Measurements from ENCODE around the gene ALCAM.
"Not testable (repeated sequence)": the region's sequence is repeated elsewhere in the genome, so short reads cannot be mapped to it uniquely, and the experiment has no call there.

Gene ALCAM

GRCh38 chr3:105373383-105373782 lies 6.7 kb downstream of the ALCAM start:
- no peaks in the 10 kb centered on the region for H3K36me3 ChIP-seq (ENCODE audit: control insufficient read depth, low read depth, low read length)
- peaks cover 5% of the 10 kb centered on the region for H3K4me1 ChIP-seq (ENCODE audit: control insufficient read depth, low read depth, low read length)
- peaks cover 20% of the 10 kb centered on the region for H3K27me3 ChIP-seq (ENCODE audit: control insufficient read depth, insufficient read depth, low read length)
- no peak overlapping the region for H3K9ac ChIP-seq (ENCODE audit: low read length)
- H3K27ac ChIP-seq (ENCODE audit: low read length), result no peak overlapping the region
- no peaks in the 10 kb centered on the region for H3K9me3 ChIP-seq (ENCODE audit: control insufficient read depth, low read depth, low read length)
- no peak overlapping the region for H3K4me3 ChIP-seq (ENCODE audit: low read length)

GRCh38 chr3:105375750-105376511 lies 9.2 kb downstream of the ALCAM start:
- Histone ChIP-seq H3K4me1 (ENCODE audit: control insufficient read depth, low read depth, low read length) (no peaks in the 10 kb centered on the region), H3K9me3 (ENCODE audit: control insufficient read depth, low read depth, low read length) (no peaks in the 10 kb centered on the region), H3K27ac (ENCODE audit: low read length) (no peak overlapping the region), H3K27me3 (ENCODE audit: control insufficient read depth, insufficient read depth, low read length) (no peaks in the 10 kb centered on the region), H3K36me3 (ENCODE audit: control insufficient read depth, low read depth, low read length) (no peaks in the 10 kb centered on the region), H3K9ac (ENCODE audit: low read length) (no peak overlapping the region), H3K4me3 (ENCODE audit: low read length) (no peak overlapping the region)

GRCh38 chr3:105377716-105378115 lies 11.0 kb downstream of the ALCAM start:
- no peak overlapping the region for H3K27ac ChIP-seq (ENCODE audit: low read length)
- no peaks in the 10 kb centered on the region for H3K27me3 ChIP-seq (ENCODE audit: control insufficient read depth, insufficient read depth, low read length)
- H3K4me3 ChIP-seq (ENCODE audit: low read length), result no peak overlapping the region
- no peaks in the 10 kb centered on the region for H3K36me3 ChIP-seq (ENCODE audit: control insufficient read depth, low read depth, low read length)
- no peaks in the 10 kb centered on the region for H3K4me1 ChIP-seq (ENCODE audit: control insufficient read depth, low read depth, low read length)
- H3K9ac ChIP-seq (ENCODE audit: low read length), result no peak overlapping the region
- no peaks in the 10 kb centered on the region for H3K9me3 ChIP-seq (ENCODE audit: control insufficient read depth, low read depth, low read length)

GRCh38 chr3:105385179-105385578 lies 18.5 kb downstream of the ALCAM start:
- H3K36me3 ChIP-seq (ENCODE audit: control insufficient read depth, low read depth, low read length), result no peaks in the 10 kb centered on the region
- no peaks in the 10 kb centered on the region for H3K27me3 ChIP-seq (ENCODE audit: control insufficient read depth, insufficient read depth, low read length)
- no peak overlapping the region for H3K9ac ChIP-seq (ENCODE audit: low read length)
- no peaks in the 10 kb centered on the region for H3K4me1 ChIP-seq (ENCODE audit: control insufficient read depth, low read depth, low read length)
- no peak overlapping the region for H3K27ac ChIP-seq (ENCODE audit: low read length)
- H3K4me3 ChIP-seq (ENCODE audit: low read length), result no peak overlapping the region
- no peaks in the 10 kb centered on the region for H3K9me3 ChIP-seq (ENCODE audit: control insufficient read depth, low read depth, low read length)

- H3K9ac ChIP-seq (ENCODE audit: low read length), result no peak overlapping the region
- peaks cover 3% of the 10 kb centered on the region for H3K9me3 ChIP-seq (ENCODE audit: control insufficient read depth, low read depth, low read length)
- no peak overlapping the region for H3K27ac ChIP-seq (ENCODE audit: low read length)
- no peaks in the 10 kb centered on the region for H3K27me3 ChIP-seq (ENCODE audit: control insufficient read depth, insufficient read depth, low read length)
- H3K4me3 ChIP-seq (ENCODE audit: low read length), result no peak overlapping the region
- no peaks in the 10 kb centered on the region for H3K4me1 ChIP-seq (ENCODE audit: control insufficient read depth, low read depth, low read length)
- H3K36me3 ChIP-seq (ENCODE audit: control insufficient read depth, low read depth, low read length), result no peaks in the 10 kb centered on the region
Measured at GRCh38 chr3:105385819-105386508, 19.3 kb downstream of the ALCAM start.

GRCh38 chr3:105387122-105387751 lies 20.5 kb downstream of the ALCAM start:
- no peak overlapping the region for H3K27ac ChIP-seq (ENCODE audit: low read length)

GRCh38 chr3:105388176-105388575 lies 21.5 kb downstream of the ALCAM start:
- no peaks in the 10 kb centered on the region for H3K27me3 ChIP-seq (ENCODE audit: control insufficient read depth, insufficient read depth, low read length)
- H3K4me3 ChIP-seq (ENCODE audit: low read length), result no peak overlapping the region
- H3K9me3 ChIP-seq (ENCODE audit: control insufficient read depth, low read depth, low read length), result peaks cover 4% of the 10 kb centered on the region
- H3K27ac ChIP-seq (ENCODE audit: low read length), result no peak overlapping the region
- H3K4me1 ChIP-seq (ENCODE audit: control insufficient read depth, low read depth, low read length), result no peaks in the 10 kb centered on the region
- no peaks in the 10 kb centered on the region for H3K36me3 ChIP-seq (ENCODE audit: control insufficient read depth, low read depth, low read length)
- H3K9ac ChIP-seq (ENCODE audit: low read length), result no peak overlapping the region

More at GRCh38 chr3:105387122-105387751, 20.5 kb downstream of the ALCAM start:
- H3K4me1 ChIP-seq (ENCODE audit: control insufficient read depth, low read depth, low read length), result no peaks in the 10 kb centered on the region
- H3K27me3 ChIP-seq (ENCODE audit: control insufficient read depth, insufficient read depth, low read length), result no peaks in the 10 kb centered on the region
- peaks cover 4% of the 10 kb centered on the region for H3K9me3 ChIP-seq (ENCODE audit: control insufficient read depth, low read depth, low read length)
- no peak overlapping the region for H3K9ac ChIP-seq (ENCODE audit: low read length)
- H3K4me3 ChIP-seq (ENCODE audit: low read length), result no peak overlapping the region
- no peaks in the 10 kb centered on the region for H3K36me3 ChIP-seq (ENCODE audit: control insufficient read depth, low read depth, low read length)

- not testable (repeated sequence) for H3K9me3 ChIP-seq (ENCODE audit: control insufficient read depth, low read depth, low read length); H3K36me3 ChIP-seq (ENCODE audit: control insufficient read depth, low read depth, low read length); H3K4me3 ChIP-seq (ENCODE audit: low read length); H3K9ac ChIP-seq (ENCODE audit: low read length); H3K4me1 ChIP-seq (ENCODE audit: control insufficient read depth, low read depth, low read length); H3K27me3 ChIP-seq (ENCODE audit: control insufficient read depth, insufficient read depth, low read length); H3K27ac ChIP-seq (ENCODE audit: low read length)
Measured at GRCh38 chr3:105389759-105390158, 23.1 kb downstream of the ALCAM start.

- not testable (repeated sequence) for H3K27me3 ChIP-seq (ENCODE audit: control insufficient read depth, insufficient read depth, low read length); H3K9ac ChIP-seq (ENCODE audit: low read length); H3K27ac ChIP-seq (ENCODE audit: low read length); H3K4me3 ChIP-seq (ENCODE audit: low read length); H3K36me3 ChIP-seq (ENCODE audit: control insufficient read depth, low read depth, low read length); H3K9me3 ChIP-seq (ENCODE audit: control insufficient read depth, low read depth, low read length); H3K4me1 ChIP-seq (ENCODE audit: control insufficient read depth, low read depth, low read length)
Measured at GRCh38 chr3:105392598-105392997, 25.9 kb downstream of the ALCAM start.

GRCh38 chr3:105394177-105394576 lies 27.5 kb downstream of the ALCAM start:
- Histone ChIP-seq H3K4me1 (ENCODE audit: control insufficient read depth, low read depth, low read length) (peaks cover 11% of the 10 kb centered on the region), H3K9me3 (ENCODE audit: control insufficient read depth, low read depth, low read length) (peaks cover 4% of the 10 kb centered on the region), H3K27ac (ENCODE audit: low read length) (no peak overlapping the region)

GRCh38 chr3:105397974-105398373 lies 31.3 kb downstream of the ALCAM start:
- no peak overlapping the region for H3K27ac ChIP-seq (ENCODE audit: low read length)

More at GRCh38 chr3:105394177-105394576, 27.5 kb downstream of the ALCAM start:
- no peak overlapping the region for H3K4me3 ChIP-seq (ENCODE audit: low read length)
- no peak overlapping the region for H3K9ac ChIP-seq (ENCODE audit: low read length)
- no peaks in the 10 kb centered on the region for H3K27me3 ChIP-seq (ENCODE audit: control insufficient read depth, insufficient read depth, low read length)
- H3K36me3 ChIP-seq (ENCODE audit: control insufficient read depth, low read depth, low read length), result no peaks in the 10 kb centered on the region

More at GRCh38 chr3:105397974-105398373, 31.3 kb downstream of the ALCAM start:
- Histone ChIP-seq H3K4me1 (ENCODE audit: control insufficient read depth, low read depth, low read length) (peaks cover 11% of the 10 kb centered on the region), H3K9me3 (ENCODE audit: control insufficient read depth, low read depth, low read length) (no peaks in the 10 kb centered on the region), H3K27me3 (ENCODE audit: control insufficient read depth, insufficient read depth, low read length) (no peaks in the 10 kb centered on the region), H3K36me3 (ENCODE audit: control insufficient read depth, low read depth, low read length) (no peaks in the 10 kb centered on the region), H3K9ac (ENCODE audit: low read length) (no peak overlapping the region), H3K4me3 (ENCODE audit: low read length) (no peak overlapping the region)
